ENCODE measurements around the gene DCTD. TPM values are rescaled to one million over a fixed set of nuclear protein-coding genes. Genes with fewer than 3 reads are reported as not detected.

Gene DCTD
- total and polyA plus RNA-seq, 10 of the 15 experiments (the other 5 are each of a cell fraction or from before 2014, with no cell fraction given): 37.8 to 137 (median 92.1) TPM

DNA sequence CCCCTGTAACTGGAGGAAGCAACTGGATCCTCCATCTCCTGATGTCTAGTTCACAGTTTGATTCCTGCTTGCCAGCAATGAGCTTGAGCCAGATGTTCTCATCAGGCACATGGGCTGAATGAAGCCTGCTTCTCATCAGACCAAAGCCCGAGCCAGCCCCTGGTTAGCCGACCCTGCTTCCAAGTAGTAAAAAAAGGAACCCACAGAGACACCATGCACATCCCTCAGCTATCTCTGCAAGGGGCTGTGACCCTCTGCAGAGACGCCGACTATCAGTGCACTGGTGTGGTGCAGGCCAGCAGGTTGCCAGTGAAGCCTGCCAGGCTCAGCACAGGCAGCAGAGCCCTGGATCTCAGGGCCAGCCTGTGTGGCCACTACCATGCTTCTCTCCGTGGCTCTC lies 2.8 kb downstream of the DCTD start:
- no peak for DNase-seq (ENCODE audit: low read depth, low spot score)
- Histone ChIP-seq H4K20me1 (ENCODE audit: control insufficient read depth, insufficient read depth) (no peaks in the 10 kb centered on the region), H2AFZ (ENCODE audit: control insufficient read depth, low read depth, low read length) (no peak overlapping the region), H3K4me1 (ENCODE audit: control insufficient read depth, insufficient read depth, low read length) (peaks cover 17% of the 10 kb centered on the region), H3K79me2 (ENCODE audit: control insufficient read depth, insufficient read depth, low read length) (peaks cover 34% of the 10 kb centered on the region), H3K9ac (ENCODE audit: control insufficient read depth, insufficient read depth, low read length) (no peak overlapping the region), H3K9me3 (replicated peaks; ENCODE audit: control insufficient read depth, insufficient read depth, low read length) (no peaks in the 10 kb centered on the region), H3K27me3 (replicated peaks in 1 of 2; ENCODE audit: control insufficient read depth in 2 of 2, insufficient read depth in 2 of 2, low read length in 1 of 2) (no peaks in the 10 kb centered on the region), H3K4me2 (ENCODE audit: control insufficient read depth, insufficient read depth) (no peak overlapping the region), H3K4me3 (no peak overlapping the region), H3K27ac (ENCODE audit: control insufficient read depth, insufficient read depth) (no peak overlapping the region), H3K36me3 (ENCODE audit: control insufficient read depth in 2 of 2, insufficient read depth in 2 of 2, low read length in 1 of 2) (peaks cover 5 to 23% of the 10 kb centered on the region in 2 experiments)
- RAD21 ChIA-PET (ENCODE audit: unreplicated experiment): no interaction called here
- no peak for ATAC-seq
- in situ Hi-C loops (cut with MboI) (no loop called here), intact Hi-C loops (cut with micrococcal nuclease; ENCODE audit: unreplicated experiment) (no loop called here)
- POLR2A ChIA-PET: no interaction called here
- TF ChIP-seq HDAC2 (IDR thresholded peaks at IDR 0.05) (no peak), CHD4 (IDR thresholded peaks at IDR 0.05) (no peak), POLR2A (IDR thresholded peaks at IDR 0.05; ENCODE audit: low read depth, low read length) (no peak; the same call in 1 of the 2 replicates), CBX5 (IDR thresholded peaks at IDR 0.05; ENCODE audit: low read depth) (no peak), MYB (IDR thresholded peaks at IDR 0.05; ENCODE audit: borderline replicate concordance, low read depth, low read length) (no peak), TCF3 (IDR thresholded peaks at IDR 0.05; ENCODE audit: borderline replicate concordance, insufficient read depth, low read depth, low read length) (no peak), FOXK2 (IDR thresholded peaks at IDR 0.05) (no peak), ZNF384 (IDR thresholded peaks at IDR 0.05; ENCODE audit: borderline replicate concordance, low read depth, low read length) (no peak), BCL11A (IDR thresholded peaks at IDR 0.05; ENCODE audit: low read depth, low read length) (no peak), NRF1 (conservative IDR thresholded peaks at IDR 0.05; ENCODE audit: low read depth, low read length) (no peak), POU2F2 (IDR thresholded peaks at IDR 0.05; ENCODE audit: borderline replicate concordance, low read depth, low read length) (no peak), NFYA (IDR thresholded peaks at IDR 0.05; ENCODE audit: borderline replicate concordance, low read depth, low read length) (no peak), KAT2A (conservative IDR thresholded peaks at IDR 0.05; ENCODE audit: control insufficient read depth, low read depth, low read length) (no peak), SUPT20H (IDR thresholded peaks at IDR 0.05; ENCODE audit: borderline replicate concordance, control insufficient read depth, low read depth, low read length) (no peak)
- TF ChIP-seq, protein P1, sequence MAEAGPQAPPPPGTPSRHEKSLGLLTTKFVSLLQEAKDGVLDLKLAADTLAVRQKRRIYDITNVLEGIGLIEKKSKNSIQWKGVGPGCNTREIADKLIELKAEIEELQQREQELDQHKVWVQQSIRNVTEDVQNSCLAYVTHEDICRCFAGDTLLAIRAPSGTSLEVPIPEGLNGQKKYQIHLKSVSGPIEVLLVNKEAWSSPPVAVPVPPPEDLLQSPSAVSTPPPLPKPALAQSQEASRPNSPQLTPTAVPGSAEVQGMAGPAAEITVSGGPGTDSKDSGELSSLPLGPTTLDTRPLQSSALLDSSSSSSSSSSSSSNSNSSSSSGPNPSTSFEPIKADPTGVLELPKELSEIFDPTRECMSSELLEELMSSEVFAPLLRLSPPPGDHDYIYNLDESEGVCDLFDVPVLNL (IDR thresholded peaks at IDR 0.05; ENCODE audit: low read depth, low read length): no peak
- TF ChIP-seq, protein P2, sequence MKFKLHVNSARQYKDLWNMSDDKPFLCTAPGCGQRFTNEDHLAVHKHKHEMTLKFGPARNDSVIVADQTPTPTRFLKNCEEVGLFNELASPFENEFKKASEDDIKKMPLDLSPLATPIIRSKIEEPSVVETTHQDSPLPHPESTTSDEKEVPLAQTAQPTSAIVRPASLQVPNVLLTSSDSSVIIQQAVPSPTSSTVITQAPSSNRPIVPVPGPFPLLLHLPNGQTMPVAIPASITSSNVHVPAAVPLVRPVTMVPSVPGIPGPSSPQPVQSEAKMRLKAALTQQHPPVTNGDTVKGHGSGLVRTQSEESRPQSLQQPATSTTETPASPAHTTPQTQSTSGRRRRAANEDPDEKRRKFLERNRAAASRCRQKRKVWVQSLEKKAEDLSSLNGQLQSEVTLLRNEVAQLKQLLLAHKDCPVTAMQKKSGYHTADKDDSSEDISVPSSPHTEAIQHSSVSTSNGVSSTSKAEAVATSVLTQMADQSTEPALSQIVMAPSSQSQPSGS (IDR thresholded peaks at IDR 0.05; ENCODE audit: low read length): no peak
- TF ChIP-seq, protein P3, sequence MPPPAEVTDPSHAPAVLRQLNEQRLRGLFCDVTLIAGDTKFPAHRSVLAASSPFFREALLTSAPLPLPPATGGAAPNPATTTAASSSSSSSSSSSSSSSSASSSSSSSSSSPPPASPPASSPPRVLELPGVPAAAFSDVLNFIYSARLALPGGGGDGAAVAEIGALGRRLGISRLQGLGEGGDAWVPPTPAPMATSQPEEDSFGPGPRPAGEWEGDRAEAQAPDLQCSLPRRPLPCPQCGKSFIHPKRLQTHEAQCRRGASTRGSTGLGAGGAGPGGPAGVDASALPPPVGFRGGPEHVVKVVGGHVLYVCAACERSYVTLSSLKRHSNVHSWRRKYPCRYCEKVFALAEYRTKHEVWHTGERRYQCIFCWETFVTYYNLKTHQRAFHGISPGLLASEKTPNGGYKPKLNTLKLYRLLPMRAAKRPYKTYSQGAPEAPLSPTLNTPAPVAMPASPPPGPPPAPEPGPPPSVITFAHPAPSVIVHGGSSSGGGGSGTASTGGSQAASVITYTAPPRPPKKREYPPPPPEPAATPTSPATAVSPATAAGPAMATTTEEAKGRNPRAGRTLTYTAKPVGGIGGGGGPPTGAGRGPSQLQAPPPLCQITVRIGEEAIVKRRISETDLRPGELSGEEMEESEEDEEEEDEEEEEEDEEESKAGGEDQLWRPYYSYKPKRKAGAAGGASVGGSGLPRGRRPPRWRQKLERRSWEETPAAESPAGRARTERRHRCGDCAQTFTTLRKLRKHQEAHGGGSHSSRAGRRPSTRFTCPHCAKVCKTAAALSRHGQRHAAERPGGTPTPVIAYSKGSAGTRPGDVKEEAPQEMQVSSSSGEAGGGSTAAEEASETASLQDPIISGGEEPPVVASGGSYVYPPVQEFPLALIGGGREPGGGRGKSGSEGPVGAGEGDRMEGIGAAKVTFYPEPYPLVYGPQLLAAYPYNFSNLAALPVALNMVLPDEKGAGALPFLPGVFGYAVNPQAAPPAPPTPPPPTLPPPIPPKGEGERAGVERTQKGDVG (CRISPR knock-in tag; IDR thresholded peaks at IDR 0.05): no peak
- 83% methylated on average over 5 of the region's 5 CpGs for WGBS (ENCODE audit: insufficient coverage, insufficient replicate concordance, low lambda C conversion rate, missing lambda C conversion rate)
- SMC1A ChIA-PET (ENCODE audit: uncharacterized antibody, unreplicated experiment): interaction anchor here (7.8 kb wide), 1 partner anchor 9 kb away, joined by 37 read pairs; no protein-coding TSS in a partner anchor
- no peak for FAIRE-seq
- CTCF ChIA-PET: interaction anchor here (0.9 to 5.9 kb wide), 4 partner anchors 10 to 369 kb away, joined by 3 to 85 read pairs (median 4); no protein-coding TSS in a partner anchor
- BruUV-seq (replicated peaks): no TSS peak
